ENCODE measurements around the gene CACNA1C.

Gene CACNA1C

DNA sequence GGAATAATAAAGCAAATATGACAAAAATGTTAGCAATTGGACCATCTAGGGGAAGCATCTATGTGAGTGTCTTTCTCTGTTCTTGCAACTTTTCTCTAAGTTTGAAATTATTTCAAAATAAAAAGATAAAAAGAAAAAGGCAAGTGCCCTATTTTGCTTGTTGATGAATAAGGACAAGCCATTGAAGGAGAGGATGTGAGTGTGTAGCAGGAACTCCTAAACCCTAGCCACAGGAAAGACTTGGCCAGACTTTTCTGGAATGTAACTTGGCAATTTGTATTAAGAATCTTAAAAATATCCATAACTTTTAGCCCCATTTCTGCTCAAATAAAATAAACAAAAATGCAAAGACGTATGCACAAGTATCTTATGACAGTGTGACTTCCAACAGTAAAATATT, 279.4 kb downstream of the CACNA1C start:
- no peak for DNase-seq

- no peak for DNase-seq
These were observed 280.2 kb downstream of the CACNA1C start for GRCh38 chr12:2332947-2333346.

DNA sequence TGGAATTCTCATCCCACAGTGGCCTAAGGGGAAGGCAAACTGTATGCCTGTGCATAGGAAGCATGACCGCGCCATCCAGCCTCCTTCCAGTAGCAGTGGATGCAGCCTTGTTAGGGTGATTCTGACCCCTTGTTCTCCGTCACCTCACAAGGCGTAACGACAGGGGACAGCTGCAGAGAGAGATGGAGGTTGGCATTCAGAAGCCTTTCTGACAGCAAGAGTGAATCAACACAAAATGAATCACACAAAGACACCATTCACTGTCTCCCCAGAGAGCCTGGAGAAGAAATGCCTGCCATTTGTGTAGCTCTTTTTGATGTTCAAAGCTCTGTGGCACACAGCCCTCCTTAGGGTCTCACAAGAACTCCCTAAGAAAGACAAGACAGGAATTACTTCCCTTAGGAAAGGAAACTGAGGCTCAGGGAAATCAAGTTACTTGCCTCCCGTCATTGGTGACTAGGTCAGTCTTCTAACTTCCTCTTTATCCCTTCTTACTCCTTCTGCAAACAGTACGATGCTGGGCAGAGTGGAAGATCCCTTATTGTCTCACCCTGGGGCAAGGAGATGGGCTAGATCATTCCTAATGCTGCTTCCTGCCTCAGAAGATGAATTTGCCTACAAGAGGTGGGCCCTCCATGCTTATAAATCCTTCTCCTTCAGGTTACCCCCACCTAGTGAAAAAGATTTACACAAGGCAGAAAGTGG, 280.9 kb downstream of the CACNA1C start:
- no peak for DNase-seq

DNA sequence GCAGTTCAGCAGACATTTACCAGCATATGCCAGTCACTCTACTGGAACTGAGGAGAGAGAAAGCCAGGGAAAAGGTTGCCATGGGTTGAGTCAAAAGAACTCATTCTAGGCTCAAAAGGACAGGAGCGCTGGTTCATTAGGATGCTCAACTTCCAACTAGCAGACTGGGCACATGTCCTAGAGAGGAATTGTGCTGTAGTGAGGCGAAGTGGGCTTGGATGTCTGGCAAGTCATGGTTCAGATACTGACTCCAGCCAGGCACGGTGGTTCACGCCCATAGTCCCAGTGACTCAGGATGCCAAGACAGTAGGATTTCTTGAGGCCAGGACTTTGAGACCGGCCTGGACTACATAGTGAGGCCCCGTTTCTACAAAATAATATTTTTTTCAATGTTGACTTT, 281.5 kb downstream of the CACNA1C start:
- no peak for DNase-seq

- no peak for DNase-seq
These were observed 281.9 kb downstream of the CACNA1C start for GRCh38 chr12:2334689-2335088.

DNA sequence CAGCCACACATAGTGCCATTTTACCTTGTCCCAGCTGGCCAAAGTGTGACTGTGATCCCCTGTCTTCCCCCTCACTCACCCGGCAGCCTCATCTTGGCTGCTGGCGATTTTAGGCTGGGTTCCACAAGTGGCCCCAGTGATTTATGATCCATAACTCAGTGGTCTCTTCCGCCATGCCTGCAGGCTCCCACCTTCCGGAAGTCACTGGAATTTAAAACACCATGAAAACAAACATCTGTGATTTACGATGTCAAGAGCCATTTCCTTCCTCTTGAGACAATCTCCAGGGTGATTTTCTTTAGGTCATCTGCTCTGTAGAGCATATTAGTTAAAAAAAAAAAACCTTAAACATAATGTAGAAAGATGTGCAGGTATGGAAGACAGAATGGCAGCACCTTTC, 282.3 kb downstream of the CACNA1C start:
- DNase-seq = no peak

- no peak for DNase-seq
These were observed 282.7 kb downstream of the CACNA1C start for GRCh38 chr12:2335513-2335912.

DNA sequence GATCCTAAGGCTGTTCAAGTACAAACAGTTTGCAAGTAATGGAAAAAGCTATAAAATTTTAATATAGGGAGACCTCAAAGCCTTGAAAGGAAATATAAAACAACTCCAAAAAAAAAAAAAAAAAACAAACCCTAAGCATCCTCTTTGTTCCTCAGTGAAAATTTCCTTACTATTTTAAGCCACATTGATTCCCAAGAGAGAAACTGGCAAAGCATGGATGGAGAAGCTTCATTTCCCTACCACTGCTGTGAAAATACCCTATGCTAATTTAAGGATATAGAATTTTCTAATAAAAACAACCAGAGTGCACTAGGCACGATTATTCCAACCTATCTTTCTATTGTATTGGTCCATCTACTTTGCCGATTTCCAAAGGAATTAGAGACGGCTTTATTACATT, 283.1 kb downstream of the CACNA1C start:
- no peak for DNase-seq

GRCh38 chr12:2336409-2336829, 283.6 kb downstream of the CACNA1C start:
- no peak for DNase-seq

DNA sequence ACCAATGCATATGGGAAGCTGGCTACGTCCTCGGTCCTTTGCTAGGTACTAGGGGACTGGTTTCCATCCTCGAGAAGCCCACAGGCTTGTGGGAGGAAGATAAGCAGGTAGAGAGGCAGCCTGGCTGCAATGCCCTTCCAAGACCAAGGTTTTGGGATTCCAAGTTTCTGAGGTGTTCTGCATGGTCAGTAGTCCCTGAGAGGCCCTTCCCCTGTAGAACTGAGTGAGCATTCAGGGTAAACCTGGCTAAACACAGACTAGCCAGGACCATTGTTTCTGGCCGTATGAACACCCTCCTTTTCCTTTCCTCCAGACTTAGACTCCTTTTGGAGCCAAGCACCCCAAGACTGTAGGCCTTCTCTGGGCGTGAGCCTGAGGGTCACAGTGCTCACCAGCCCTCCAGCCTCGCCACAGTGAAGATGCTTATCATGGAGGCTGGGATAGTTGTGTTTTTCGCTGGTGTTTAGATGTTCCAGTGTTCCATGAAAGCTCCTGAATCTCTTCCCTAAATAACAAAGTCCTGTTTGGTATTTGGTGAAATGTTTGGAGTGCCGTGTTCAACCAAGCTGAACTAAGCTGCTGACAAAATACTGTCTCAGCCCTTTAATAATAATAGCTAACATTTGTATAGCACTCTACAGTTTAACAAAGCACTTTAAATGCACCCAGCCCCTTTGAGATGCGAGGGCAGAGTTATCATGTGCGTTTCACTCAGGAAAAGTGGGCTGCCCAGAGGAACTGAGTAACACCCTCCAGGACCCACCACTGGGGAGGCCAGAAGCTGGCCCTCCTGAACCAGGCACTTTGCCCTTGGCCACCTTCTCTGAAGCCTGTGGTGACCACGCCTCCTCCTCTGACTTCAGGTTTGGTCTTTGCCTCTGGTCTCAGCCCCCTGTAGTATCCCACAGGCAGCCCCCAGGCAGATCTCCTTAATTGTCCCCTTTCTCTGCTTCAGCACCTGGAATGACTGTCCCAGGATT, 284.5 kb downstream of the CACNA1C start:
- DNase-seq = no peak

DNA sequence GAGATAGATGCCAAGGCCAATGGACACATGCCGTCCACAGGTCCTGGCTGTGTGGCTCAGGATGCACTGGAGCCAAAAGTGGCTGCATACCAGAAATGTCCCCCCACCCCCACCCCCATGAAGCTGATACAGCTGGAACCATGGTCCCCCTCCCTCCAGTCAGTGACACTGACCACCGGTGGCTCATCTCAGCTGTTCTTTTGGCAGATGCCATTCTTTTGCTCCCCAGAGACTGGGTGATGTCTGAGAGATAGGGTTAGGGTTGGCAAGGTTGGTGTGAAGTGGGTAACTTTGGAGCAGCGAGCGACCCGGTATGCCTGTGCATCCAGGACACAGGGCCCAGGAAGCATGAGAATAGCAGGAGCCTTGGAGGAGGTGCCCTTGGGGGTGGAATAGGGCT, 285.6 kb downstream of the CACNA1C start:
- DNase-seq = no peak

DNA sequence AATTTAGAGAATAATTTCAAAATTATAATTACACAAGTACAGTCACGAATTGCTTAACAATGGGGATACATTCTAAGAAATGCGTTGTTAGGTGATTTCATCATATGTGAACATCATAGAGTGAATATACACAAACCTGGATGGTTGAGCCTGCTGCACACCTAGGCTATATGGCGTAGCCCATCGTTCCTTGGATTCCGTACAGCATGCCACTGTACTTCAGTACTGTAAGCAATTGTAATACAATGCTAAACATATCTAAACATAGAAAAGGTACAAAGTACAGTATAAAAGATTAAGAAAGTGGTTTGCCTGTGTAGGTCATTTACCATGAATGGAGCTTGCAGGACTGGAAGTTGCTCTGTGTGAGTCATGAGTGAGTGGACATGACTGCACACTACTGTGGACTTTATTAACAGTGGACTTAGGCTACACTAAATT, 286.2 kb downstream of the CACNA1C start:
- no peak for DNase-seq

DNA sequence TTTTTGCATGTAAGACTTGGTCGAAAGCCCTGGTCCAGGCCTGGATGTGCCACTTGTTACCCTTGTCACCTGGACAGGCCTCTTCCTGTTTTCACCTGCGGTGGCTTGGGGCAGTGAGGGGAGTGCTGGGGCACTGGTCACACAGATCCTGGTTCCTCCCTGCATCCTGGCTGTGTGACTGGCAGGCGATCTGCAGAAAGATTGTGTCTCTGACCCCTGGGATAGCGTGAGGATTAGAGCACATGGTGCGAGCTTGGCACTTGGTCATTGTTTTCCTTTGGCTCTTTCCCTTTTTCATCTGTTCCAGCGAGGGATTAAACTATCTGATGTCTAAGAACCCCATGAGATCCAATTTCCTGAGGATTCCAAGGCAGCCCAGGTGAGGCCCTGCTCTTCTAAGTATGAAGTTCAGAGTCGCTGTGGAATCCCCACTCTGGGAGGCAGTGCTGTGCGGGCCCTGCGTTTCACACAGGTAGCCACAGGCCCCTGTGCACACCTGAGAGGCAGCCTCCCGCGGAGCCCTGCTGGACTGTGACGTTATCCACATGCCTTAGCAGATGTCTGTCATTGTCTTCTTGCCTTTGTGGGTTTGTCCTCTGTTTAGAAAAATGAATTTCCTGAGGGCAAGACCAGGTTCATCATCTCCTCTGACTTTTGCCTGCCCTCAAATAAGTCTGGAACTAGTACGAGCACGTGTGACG, 288.4 kb downstream of the CACNA1C start:
- no peak for DNase-seq

DNA sequence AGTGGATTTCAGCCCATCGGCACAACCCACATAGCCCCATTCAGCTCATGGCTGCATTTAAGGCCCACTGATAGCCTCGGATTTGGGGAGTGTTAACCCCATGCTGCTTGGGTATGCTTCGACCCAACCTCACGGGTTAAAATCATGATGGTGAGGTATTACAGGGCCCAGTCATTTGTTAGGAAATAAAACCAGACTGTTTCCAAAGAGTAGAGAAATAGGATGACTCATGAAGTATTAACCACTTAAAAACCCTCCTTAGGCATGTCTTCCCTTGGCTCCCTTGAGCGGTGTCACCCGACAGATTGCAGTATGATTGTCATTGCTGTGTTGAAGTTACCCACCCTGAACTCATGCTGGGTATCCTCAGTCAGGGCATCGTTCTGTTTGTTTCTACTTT, 289.1 kb downstream of the CACNA1C start:
- no peak for DNase-seq

DNA sequence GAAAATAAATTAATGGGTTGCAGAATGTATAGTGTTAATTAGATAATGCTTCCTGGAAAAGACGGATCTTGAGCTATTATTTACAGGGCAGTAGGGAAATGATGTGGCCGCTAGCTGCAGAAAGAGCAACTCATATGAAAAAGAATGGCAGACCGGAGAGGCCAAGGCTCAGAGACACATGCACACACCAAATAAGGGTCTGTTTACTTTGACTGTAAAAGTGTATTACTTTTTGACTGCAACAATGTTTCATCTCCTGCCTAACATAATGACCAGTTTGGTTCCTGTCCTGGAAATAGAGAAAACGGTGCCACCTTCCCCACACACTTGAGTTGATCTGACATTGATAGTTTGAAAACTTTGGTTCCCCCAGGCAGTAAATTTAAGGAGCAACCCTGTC, 290.9 kb downstream of the CACNA1C start:
- no peak for DNase-seq

- DNase-seq = no peak
These were observed 291.7 kb downstream of the CACNA1C start for GRCh38 chr12:2344476-2344875.

GRCh38 chr12:2344885-2345284, 292.1 kb downstream of the CACNA1C start:
- DNase-seq = no peak

- no peak for DNase-seq
These were observed 293.1 kb downstream of the CACNA1C start for GRCh38 chr12:2345902-2346301.

- DNase-seq = no peak
These were observed 293.6 kb downstream of the CACNA1C start for GRCh38 chr12:2346416-2346815.

- DNase-seq = no peak
These were observed 294.5 kb downstream of the CACNA1C start for GRCh38 chr12:2347137-2347843.

DNA sequence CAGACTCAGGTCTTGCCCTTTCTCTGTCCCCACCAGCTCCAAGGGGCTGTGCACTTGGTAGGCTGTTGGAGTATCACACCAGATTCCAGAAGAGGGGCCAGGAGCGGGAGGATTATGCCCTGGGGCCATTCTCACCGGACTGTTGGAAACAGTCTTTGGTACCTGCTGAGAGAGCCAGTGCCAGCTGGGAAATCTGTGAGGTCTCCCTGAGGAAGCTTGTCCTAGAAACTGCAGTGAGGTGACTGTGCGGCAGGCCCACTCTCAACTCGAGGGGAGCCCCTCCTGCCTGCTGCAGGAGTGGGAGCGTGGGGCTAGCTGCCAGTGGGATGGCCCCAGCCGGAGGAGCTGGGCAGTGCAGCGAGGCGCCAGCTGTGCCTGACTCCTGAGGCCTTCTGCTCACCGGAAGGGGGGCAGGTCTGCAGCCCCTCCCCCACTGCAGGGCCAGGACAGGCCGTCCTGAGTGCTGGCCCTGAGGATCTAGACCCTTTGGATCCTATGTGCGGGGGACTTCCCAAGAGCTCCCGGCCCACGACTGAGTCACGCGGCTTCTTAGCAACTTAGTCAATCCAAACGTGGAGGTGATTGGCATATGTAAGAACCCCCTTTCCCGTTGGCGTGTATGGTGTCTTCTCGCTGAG, 295.2 kb downstream of the CACNA1C start:
- no peak for DNase-seq

DNA sequence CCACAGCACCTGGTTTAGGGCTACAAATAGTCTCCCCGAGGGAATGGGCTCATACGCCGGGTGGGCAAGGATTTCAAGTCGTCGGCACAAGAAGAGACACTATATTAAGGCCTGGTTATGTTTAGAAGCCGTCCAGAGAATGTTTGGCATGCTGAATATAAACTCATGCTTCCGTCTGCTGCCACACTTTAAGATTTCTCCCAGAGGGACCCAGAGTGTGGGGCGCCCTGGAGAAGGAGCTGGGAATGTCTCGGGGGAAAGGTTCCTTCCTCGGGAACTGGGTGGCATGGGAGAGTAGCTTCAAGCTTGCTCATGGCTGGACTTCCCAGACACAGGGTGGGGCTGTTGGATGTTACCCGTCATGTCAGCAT, 295.7 kb downstream of the CACNA1C start:
- DNase-seq = no peak

Data from NCI-H1092 (cell line).